Regular cardiac myocyte (primary cell): ENCODE data around the gene CYP2W1. TPM values are rescaled to one million over a fixed set of nuclear protein-coding genes. Genes with fewer than 3 reads are reported as not detected.

Source experiments
- total RNA-seq: library from RNA; depleted of rRNA; stranded (reverse); fragments of >200 nt; gene quantifications from 2 replicates; pipeline ENCODE4 v1.2.3, GENCODE V29; 2014

CYP2W1 gene, protein sequence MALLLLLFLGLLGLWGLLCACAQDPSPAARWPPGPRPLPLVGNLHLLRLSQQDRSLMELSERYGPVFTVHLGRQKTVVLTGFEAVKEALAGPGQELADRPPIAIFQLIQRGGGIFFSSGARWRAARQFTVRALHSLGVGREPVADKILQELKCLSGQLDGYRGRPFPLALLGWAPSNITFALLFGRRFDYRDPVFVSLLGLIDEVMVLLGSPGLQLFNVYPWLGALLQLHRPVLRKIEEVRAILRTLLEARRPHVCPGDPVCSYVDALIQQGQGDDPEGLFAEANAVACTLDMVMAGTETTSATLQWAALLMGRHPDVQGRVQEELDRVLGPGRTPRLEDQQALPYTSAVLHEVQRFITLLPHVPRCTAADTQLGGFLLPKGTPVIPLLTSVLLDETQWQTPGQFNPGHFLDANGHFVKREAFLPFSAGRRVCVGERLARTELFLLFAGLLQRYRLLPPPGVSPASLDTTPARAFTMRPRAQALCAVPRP
- total RNA-seq, result not detected in 2 replicates

GRCh38 chr7:983004-983615 lies at the start of gene CYP2W1:
Gene CYP2W1 (plus strand): TSS chr7:983181. CDS start chr7:983212, 31 bp downstream.

DNA sequence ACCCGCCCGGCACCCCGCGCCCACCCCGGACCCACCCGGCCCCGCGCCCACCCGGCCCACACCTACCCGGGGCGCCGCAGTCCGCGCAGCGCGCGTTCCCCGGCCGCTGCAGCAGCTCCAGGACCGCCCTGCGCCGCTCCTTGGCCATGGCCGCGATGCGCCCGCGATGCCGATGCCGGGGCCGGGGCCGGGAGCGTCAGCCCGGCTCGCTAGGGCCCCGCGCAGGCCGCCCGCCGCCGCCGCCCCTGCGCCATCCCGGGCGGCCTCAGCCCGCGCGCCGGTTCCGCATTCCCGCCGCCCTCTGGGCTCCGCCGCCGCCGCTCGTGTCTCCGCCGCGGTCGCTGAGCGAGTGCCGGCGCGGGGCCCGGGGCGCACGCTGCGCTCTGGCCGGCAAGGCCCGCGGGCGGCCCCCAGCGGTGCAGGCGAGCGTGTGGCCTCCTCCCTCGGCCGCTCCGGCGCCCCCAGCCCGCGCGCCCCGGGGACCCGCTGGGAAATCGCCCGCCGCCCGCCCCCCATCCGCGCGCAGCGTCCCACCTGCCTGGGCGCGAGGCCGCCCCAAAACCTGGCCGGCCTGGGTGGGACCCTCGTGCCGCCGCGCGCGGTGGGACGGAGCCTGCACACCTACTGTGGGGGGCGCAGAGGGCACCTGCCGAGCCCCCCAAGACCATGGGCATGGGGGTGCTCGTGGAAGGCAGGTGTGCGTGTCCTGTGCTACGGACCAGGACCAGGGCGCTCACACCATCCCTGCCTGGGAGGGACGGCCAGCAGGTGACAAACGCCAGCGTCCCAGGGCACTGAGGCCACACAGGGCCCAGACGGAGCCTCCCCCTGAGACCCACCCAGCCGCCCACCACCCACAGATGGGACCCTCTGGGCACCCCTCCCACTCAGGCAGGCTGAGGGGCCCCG lies 28.4 kb upstream of the CYP2W1 start, which contains the start of gene ADAP1:
ADAP1 (minus strand) TSS at position 351 of the 909 bp plus-strand sequence; CDS start at position 148, 203 bp downstream.

GRCh38 chr7:974820-975681 lies 7.9 kb upstream of the CYP2W1 start, which contains the start of gene COX19:
Gene COX19 (minus strand): TSS chr7:975549. CDS start chr7:975509, 40 bp downstream.

Other genes with a start within 250 kb of the CYP2W1 start
- 96.2 and 116 TPM in 2 replicates for gene SUN1, start 150.7 kb upstream of the CYP2W1 start, total RNA-seq
- 18.3 and 26.1 TPM in 2 replicates for gene GET4, start 106.6 kb upstream of the CYP2W1 start, total RNA-seq
- 4.4 and 16.3 TPM in 2 replicates for gene ADAP1, start 28.5 kb upstream of the CYP2W1 start, total RNA-seq
- gene COX19, start 7.6 kb upstream of the CYP2W1 start, total RNA-seq, result 6.5 and 10.4 TPM in 2 replicates
- gene GPR146, start 61.4 kb downstream of the CYP2W1 start, total RNA-seq, result 4.0 and 9.0 TPM in 2 replicates
- 2.7 and 3.1 TPM in 2 replicates for gene GPER1, start 104.9 kb downstream of the CYP2W1 start, total RNA-seq
- gene ZFAND2A, start 177.0 kb downstream of the CYP2W1 start, total RNA-seq, result 16.7 and 18.6 TPM in 2 replicates
- gene UNCX, start 249.7 kb downstream of the CYP2W1 start, total RNA-seq, result not detected in 2 replicates